Tibial nerve (tissue), 4 donors: ENCODE results near the gene KCTD5.

Experiments
- EP300 ChIP-seq, 2 donors: sonication (generic); formaldehyde crosslinking; IDR thresholded peaks; one replicate each; pipeline ENCODE4 v1.6.1; 2017; ENCODE audit warnings: antibody characterized with exemption in 2 of 2, mild to moderate bottlenecking in 1 of 2
- POLR2A ChIP-seq, 2 donors: fragments of 450-650 bp; IDR thresholded peaks; one replicate each; pipeline ENCODE4 v1.6.1; 2017; ENCODE audit warnings: antibody characterized with exemption in 2 of 2, mild to moderate bottlenecking in 2 of 2, moderate library complexity in 2 of 2
- TF ChIP-seq, protein P1 (sequence below), 5 experiments: fragments of 200-600 bp in 3 of 5; fragments of 450-650 bp in 2 of 5; sonication (generic) in 3 of 5; IDR thresholded peaks; one replicate each; pipeline ENCODE4 v1.5.1; 2016 to 2019; ENCODE audit warnings: antibody characterized with exemption in 5 of 5, mild to moderate bottlenecking in 3 of 5, moderate library complexity in 2 of 5

DNA sequence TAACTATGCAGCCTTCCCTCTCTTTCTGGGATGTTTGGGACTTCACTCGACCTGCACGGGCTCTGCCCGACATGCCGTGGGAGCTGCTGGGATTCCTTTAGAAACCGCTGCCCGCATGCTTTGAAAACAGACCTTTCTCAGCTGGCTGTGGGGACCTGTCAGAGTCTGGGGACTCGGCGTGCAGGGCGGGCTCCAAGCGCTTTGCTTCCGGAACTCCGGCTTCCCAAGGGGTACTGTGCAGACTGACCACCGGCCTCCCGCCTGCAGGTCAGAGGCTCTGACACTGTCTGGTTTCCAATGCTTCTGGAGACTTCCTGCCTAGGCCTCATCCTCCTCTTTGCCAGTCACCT, 25.9 kb downstream of the KCTD5 start:
- TF ChIP-seq, protein P1, sequence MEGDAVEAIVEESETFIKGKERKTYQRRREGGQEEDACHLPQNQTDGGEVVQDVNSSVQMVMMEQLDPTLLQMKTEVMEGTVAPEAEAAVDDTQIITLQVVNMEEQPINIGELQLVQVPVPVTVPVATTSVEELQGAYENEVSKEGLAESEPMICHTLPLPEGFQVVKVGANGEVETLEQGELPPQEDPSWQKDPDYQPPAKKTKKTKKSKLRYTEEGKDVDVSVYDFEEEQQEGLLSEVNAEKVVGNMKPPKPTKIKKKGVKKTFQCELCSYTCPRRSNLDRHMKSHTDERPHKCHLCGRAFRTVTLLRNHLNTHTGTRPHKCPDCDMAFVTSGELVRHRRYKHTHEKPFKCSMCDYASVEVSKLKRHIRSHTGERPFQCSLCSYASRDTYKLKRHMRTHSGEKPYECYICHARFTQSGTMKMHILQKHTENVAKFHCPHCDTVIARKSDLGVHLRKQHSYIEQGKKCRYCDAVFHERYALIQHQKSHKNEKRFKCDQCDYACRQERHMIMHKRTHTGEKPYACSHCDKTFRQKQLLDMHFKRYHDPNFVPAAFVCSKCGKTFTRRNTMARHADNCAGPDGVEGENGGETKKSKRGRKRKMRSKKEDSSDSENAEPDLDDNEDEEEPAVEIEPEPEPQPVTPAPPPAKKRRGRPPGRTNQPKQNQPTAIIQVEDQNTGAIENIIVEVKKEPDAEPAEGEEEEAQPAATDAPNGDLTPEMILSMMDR (IDR thresholded peaks at IDR 0.05): no peak
- TF ChIP-seq EP300 (IDR thresholded peaks at IDR 0.05): no peak
- TF ChIP-seq POLR2A (IDR thresholded peaks at IDR 0.05): no peak
